GM10266 (cell line): ENCODE results near the gene NAALAD2.
"Not testable (repeated sequence)": the region's sequence is repeated elsewhere in the genome, so short reads cannot be mapped to it uniquely, and the experiment has no call there.

ENCODE experiments used
- DNase-seq: peaks from one replicate; pipeline ENCODE4 v3.0.0; 2012; ENCODE audit errors: extremely low spot score
- TF ChIP-seq, protein P1 (sequence below): IDR thresholded peaks from 2 replicates; pipeline ENCODE4 v1.5.1; 2012; ENCODE audit warnings: mild to moderate bottlenecking, low read depth; ENCODE audit not compliant: control insufficient read depth, insufficient read depth; ENCODE audit errors: missing control alignments

NAALAD2 gene

GRCh38 chr11:90204407-90204806, 69.9 kb downstream of the NAALAD2 start:
- TF ChIP-seq, protein P1, sequence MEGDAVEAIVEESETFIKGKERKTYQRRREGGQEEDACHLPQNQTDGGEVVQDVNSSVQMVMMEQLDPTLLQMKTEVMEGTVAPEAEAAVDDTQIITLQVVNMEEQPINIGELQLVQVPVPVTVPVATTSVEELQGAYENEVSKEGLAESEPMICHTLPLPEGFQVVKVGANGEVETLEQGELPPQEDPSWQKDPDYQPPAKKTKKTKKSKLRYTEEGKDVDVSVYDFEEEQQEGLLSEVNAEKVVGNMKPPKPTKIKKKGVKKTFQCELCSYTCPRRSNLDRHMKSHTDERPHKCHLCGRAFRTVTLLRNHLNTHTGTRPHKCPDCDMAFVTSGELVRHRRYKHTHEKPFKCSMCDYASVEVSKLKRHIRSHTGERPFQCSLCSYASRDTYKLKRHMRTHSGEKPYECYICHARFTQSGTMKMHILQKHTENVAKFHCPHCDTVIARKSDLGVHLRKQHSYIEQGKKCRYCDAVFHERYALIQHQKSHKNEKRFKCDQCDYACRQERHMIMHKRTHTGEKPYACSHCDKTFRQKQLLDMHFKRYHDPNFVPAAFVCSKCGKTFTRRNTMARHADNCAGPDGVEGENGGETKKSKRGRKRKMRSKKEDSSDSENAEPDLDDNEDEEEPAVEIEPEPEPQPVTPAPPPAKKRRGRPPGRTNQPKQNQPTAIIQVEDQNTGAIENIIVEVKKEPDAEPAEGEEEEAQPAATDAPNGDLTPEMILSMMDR: no peak
- no peak for DNase-seq

GRCh38 chr11:90204832-90205646, 70.6 kb downstream of the NAALAD2 start:
- DNase-seq: peak; percentile 23
- TF ChIP-seq, protein P1: peak; percentile 81

GRCh38 chr11:90207992-90208391, 73.5 kb downstream of the NAALAD2 start:
- DNase-seq: not testable (repeated sequence)

- TF ChIP-seq, protein P1: no peak
These were observed 74.4 kb downstream of the NAALAD2 start for GRCh38 chr11:90208857-90209256.

DNA sequence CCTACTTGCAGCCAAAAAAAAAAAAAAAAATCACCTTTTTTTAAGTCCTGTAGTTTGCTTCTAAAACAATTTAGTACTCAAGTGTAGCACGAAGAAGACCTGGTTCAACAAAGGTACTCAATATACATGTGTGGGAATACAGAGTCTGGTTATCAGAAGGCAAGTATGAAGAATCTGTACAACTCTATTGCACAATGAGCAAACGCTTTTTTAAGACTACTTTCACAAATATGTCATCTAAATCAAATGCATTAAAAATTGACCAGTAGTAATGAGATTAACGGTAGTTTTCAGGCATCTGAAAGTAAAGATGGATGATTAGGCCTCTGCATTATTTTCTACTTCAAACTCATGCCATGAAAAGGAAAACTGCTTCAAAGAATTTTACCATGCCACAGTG, 78.9 kb downstream of the NAALAD2 start:
- TF ChIP-seq, protein P1: no peak
- DNase-seq: no peak

More at GRCh38 chr11:90208857-90209256, 74.4 kb downstream of the NAALAD2 start:
- no peak for DNase-seq

- TF ChIP-seq, protein P1: no peak
- DNase-seq: no peak
These were observed 82.1 kb downstream of the NAALAD2 start for GRCh38 chr11:90216611-90217010.

- no peak for DNase-seq
- TF ChIP-seq, protein P1: no peak
These were observed 84.1 kb downstream of the NAALAD2 start for GRCh38 chr11:90218606-90219005.

- DNase-seq: no peak
- TF ChIP-seq, protein P1: no peak
These were observed 85.0 kb downstream of the NAALAD2 start for GRCh38 chr11:90219438-90219837.
